ENCODE results near the gene MEGF8. TPM values are rescaled to one million over a fixed set of nuclear protein-coding genes. Genes with fewer than 3 reads are reported as not detected.

MEGF8 gene
- total and polyA plus RNA-seq, 7 donors = 3.3 to 21.1 (median 8.1) TPM

- intact Hi-C loops (cut with DNase I) = no loop called here
- Histone ChIP-seq H3K4me1 (peaks cover 38% of the 10 kb centered on the region), H3K27me3 (ENCODE audit: insufficient read depth in 3 of 3, low read length in 2 of 3) (no peaks in the 10 kb centered on the region), H3K27ac (peak overlapping the region; percentile 23), H3K4me3 (peak overlapping the region; percentile 68), H3K36me3 (ENCODE audit: insufficient read depth in 1 of 2, low read depth in 1 of 2) (peaks cover 8 to 48% of the 10 kb centered on the region in 2 donors), H3K9me3 (no peaks in the 10 kb centered on the region)
- TF ChIP-seq CTCF (IDR thresholded peaks at IDR 0.05) = no peak
- WGBS, 3 donors = 21 to 26% (median 25%) methylated on average over 13 of the region's 13 CpGs
- ATAC-seq = no peak
- peak in 1 of 2 donors; percentile 69 for DNase-seq
Measured at GRCh38 chr19:42286349-42287016, 39.0 kb upstream of the MEGF8 start.

- intact Hi-C loops (cut with DNase I) = no loop called here
- 86 to 91% (median 89%) methylated on average over 27 to 30 of the region's 30 CpGs for WGBS, 3 donors
- Histone ChIP-seq H3K4me1 (peaks cover 30% of the 10 kb centered on the region), H3K36me3 (ENCODE audit: insufficient read depth in 1 of 2, low read depth in 1 of 2) (peaks cover 8 to 55% of the 10 kb centered on the region in 2 donors), H3K9me3 (no peaks in the 10 kb centered on the region), H3K4me3 (no peak overlapping the region), H3K27ac (no peak overlapping the region), H3K27me3 (ENCODE audit: insufficient read depth in 3 of 3, low read length in 2 of 3) (no peaks in the 10 kb centered on the region)
- ATAC-seq (no peak), DNase-seq (no peak)
- TF ChIP-seq CTCF (IDR thresholded peaks at IDR 0.05) = no peak
Measured at GRCh38 chr19:42287017-42287826, 38.2 kb upstream of the MEGF8 start.

- H3K27me3 ChIP-seq (ENCODE audit: insufficient read depth in 3 of 3, low read length in 2 of 3) = no peaks in the 10 kb centered on the region
- intact Hi-C loops (cut with DNase I) = no loop called here
- DNase-seq = peak in 1 of 2 donors; percentile 7
- H3K4me3 ChIP-seq = no peak overlapping the region
- H3K36me3 ChIP-seq (ENCODE audit: insufficient read depth in 1 of 2, low read depth in 1 of 2) = peaks cover 8 to 61% of the 10 kb centered on the region in 2 donors
- no peak overlapping the region for H3K27ac ChIP-seq
- ATAC-seq = no peak
- no peaks in the 10 kb centered on the region for H3K9me3 ChIP-seq
- H3K4me1 ChIP-seq = peaks cover 25% of the 10 kb centered on the region
- WGBS, 3 donors = 89 to 94% (median 90%) methylated on average over 10 of the region's 10 CpGs
- no peak for TF ChIP-seq CTCF (IDR thresholded peaks at IDR 0.05)
Measured at GRCh38 chr19:42287827-42288107, 37.7 kb upstream of the MEGF8 start.

GRCh38 chr19:42288387-42288786 is 37.0 kb upstream of the MEGF8 start:
- Histone ChIP-seq H3K4me3 (no peak overlapping the region), H3K27ac (no peak overlapping the region), H3K4me1 (peaks cover 19% of the 10 kb centered on the region), H3K9me3 (no peaks in the 10 kb centered on the region), H3K36me3 (ENCODE audit: insufficient read depth in 1 of 2, low read depth in 1 of 2) (peaks cover 8 to 67% of the 10 kb centered on the region in 2 donors), H3K27me3 (ENCODE audit: insufficient read depth in 3 of 3, low read length in 2 of 3) (no peaks in the 10 kb centered on the region)
- intact Hi-C loops (cut with DNase I) = no loop called here
- 78 to 95% (median 86%) methylated on average over 4 of the region's 4 CpGs for WGBS, 3 donors
- ATAC-seq (no peak), DNase-seq (peak in 1 of 2 donors; percentile 8)
- TF ChIP-seq CTCF (IDR thresholded peaks at IDR 0.05) = no peak

All from psoas muscle (tissue), 8 donors.